ENCODE measurements around the gene PSORS1C2. TPM values are rescaled to one million over a fixed set of nuclear protein-coding genes. Genes with fewer than 3 reads are reported as not detected.
A peak's percentile ranks its signal among the peaks of the same experiment; 100 is the strongest.

Gene PSORS1C2
- total and polyA plus RNA-seq, 12 donors = not detected

DNA sequence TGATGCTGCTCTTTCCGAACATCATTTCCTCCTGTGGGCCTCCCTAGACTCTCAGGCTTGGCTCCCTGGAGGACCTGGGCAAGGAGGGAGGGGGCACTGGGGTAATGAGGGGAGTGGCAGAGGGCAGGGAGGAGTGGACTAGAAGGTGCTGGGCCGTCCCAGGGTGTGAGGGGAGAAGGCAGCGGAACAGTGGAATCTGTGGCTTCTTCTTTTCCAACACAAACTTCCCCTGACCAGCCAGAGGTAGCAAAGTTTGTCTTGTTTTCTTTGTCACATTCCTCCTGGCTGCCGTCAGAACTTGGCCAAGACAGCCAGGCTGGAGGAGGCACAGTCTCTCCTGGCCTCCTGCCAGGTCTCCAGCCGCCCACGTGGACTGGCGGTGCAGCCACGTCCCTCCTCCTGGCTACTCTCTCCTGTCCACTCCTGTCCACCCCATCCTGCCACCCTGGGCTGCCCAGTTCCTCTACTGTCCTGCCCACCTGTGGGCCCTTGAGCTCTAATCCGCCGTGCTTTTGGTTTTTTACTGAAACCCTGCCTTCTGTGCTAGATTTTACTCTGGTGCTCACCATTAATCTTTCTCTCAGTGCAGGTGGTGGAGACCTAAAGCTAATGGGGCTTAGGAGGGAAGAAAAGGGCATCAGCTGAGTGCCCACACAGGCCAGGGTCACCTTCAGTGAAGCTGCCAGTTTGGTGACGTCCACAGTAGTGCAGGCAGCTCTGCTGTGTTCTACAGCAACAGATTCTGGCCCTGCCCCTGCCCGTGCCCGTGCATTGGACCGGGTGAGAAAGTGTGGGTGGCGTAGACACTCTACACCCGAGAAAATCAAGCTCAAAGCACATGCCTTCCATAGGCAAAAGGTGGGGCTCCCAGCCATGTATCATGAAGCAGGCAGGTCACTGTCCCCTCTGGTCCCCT, 15.8 kb downstream of the PSORS1C2 start:
- no peaks in the 10 kb centered on the region for H3K36me3 ChIP-seq (replicated peaks in 1 of 2)
- DNase-seq = peak; percentile 71 to 91 (median 84)
- H3K27ac ChIP-seq = no peak overlapping the region
- no peak overlapping the region for H3K4me3 ChIP-seq
- no peaks in the 10 kb centered on the region for H3K27me3 ChIP-seq
- intact Hi-C loops (cut with DNase I) = no loop called here
- 34 to 44% (median 41%) methylated on average over 15 to 16 of the region's 16 CpGs for WGBS, 4 donors
- TF ChIP-seq POLR2A (IDR thresholded peaks at IDR 0.05) = no peak
- TF ChIP-seq, protein P1, sequence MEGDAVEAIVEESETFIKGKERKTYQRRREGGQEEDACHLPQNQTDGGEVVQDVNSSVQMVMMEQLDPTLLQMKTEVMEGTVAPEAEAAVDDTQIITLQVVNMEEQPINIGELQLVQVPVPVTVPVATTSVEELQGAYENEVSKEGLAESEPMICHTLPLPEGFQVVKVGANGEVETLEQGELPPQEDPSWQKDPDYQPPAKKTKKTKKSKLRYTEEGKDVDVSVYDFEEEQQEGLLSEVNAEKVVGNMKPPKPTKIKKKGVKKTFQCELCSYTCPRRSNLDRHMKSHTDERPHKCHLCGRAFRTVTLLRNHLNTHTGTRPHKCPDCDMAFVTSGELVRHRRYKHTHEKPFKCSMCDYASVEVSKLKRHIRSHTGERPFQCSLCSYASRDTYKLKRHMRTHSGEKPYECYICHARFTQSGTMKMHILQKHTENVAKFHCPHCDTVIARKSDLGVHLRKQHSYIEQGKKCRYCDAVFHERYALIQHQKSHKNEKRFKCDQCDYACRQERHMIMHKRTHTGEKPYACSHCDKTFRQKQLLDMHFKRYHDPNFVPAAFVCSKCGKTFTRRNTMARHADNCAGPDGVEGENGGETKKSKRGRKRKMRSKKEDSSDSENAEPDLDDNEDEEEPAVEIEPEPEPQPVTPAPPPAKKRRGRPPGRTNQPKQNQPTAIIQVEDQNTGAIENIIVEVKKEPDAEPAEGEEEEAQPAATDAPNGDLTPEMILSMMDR (IDR thresholded peaks at IDR 0.05) = no peak
- no peaks in the 10 kb centered on the region for H3K9me3 ChIP-seq (replicated peaks in 1 of 3)
- H3K4me1 ChIP-seq (replicated peaks in 1 of 2) = peaks cover 0 to 5% of the 10 kb centered on the region in 2 donors

DNA sequence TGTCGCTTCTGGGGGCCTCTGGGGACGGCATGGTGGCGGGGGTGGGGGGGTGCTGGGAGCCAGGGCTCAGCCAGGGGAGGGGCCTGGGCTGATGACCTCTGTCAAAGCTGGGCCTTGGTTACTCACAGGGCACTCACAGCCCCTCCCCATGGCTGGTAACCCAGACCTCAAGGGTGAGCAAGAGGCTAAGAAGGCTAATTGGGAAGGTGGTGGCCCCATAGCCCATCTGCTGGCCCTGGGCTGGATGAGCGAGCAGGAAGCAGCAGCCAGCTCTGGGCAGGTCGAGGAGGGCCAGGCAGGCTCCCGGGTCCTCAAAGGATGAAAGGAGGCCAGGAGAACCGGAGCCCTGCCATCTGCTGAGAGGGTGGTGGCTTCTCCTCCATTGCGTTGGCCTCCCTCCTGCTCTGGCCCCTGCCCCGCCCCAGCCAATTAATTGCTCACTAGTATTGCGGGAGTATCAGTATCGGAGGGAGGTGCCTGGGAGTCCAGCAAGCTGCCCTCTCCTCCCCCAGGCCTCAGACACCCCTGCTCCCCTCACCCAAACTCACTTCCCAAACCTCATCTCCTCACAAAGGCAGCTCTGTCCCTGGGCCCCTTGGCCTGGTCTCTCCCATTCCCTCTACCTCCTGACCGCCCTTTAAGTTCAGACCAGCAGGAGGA, 17.6 kb downstream of the PSORS1C2 start:
- no peaks in the 10 kb centered on the region for H3K27me3 ChIP-seq
- H3K36me3 ChIP-seq (replicated peaks in 1 of 2) = no peaks in the 10 kb centered on the region
- DNase-seq = no peak
- no peaks in the 10 kb centered on the region for H3K9me3 ChIP-seq (replicated peaks in 1 of 3)
- no peak for TF ChIP-seq POLR2A (IDR thresholded peaks at IDR 0.05)
- TF ChIP-seq, protein P1 (IDR thresholded peaks at IDR 0.05) = no peak
- H3K4me1 ChIP-seq (replicated peaks in 1 of 2) = peaks cover 0 to 5% of the 10 kb centered on the region in 2 donors
- WGBS, 4 donors = 78 to 89% (median 82%) methylated on average over 9 to 12 of the region's 12 CpGs
- intact Hi-C loops (cut with DNase I) = no loop called here
- no peak overlapping the region for H3K4me3 ChIP-seq
- H3K27ac ChIP-seq = no peak overlapping the region

DNA sequence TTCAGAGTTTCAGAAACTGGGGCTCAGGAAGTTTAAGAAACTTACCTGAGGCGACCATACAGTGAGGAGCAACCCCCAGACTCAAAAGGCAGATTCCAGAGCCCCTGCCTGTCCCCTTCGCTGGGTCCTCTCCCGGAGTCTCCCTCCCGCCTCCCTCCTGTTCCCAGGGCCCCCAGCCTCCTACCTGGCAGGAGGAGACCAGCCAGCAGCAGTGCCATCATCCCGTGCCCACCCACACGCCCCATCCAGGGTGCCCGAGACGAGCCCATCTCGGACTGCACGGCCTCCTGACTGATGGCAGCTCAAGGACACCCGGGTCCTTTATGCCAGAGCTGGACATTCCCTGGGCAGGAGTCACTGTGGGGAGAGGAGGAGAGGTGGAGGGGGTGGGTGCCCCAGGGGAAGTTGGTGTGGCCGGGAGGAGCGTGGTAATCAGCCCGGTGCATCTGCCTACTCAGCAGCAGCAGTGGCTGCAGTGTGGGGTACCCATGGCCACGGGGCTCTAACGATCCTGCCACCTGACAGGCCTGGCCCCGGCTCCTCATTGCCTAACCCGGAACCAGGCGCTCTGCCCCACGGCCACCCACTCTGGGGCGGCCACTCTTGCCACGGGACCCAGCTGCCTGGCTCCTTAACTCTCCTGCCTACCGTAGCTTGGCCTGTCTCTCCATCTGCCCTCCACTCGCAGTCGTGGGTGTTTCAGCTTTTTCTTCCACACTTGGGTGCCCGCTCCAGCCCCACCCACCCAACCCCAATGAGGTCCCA, 18.5 kb downstream of the PSORS1C2 start, which contains the start of gene CDSN:
Gene CDSN, minus strand, starts transcription at position 296 of the 765 bp plus-strand sequence. Its CDS starts 27 bp downstream, at position 269.
- H3K9me3 ChIP-seq (replicated peaks in 1 of 3) = no peaks in the 10 kb centered on the region
- H3K27me3 ChIP-seq = no peaks in the 10 kb centered on the region
- no peak for DNase-seq
- WGBS, 4 donors = 75 to 85% (median 81%) methylated on average over 17 to 26 of the region's 26 CpGs
- H3K27ac ChIP-seq = no peak within 1 kb of the TSS
- peaks cover 0 to 5% of the 10 kb centered on the region in 2 donors for H3K4me1 ChIP-seq (replicated peaks in 1 of 2)
- H3K4me3 ChIP-seq = no peak within 1 kb of the TSS
- TF ChIP-seq, protein P1 (IDR thresholded peaks at IDR 0.05) = no peak
- TF ChIP-seq POLR2A (IDR thresholded peaks at IDR 0.05) = no peak
- H3K36me3 ChIP-seq (replicated peaks in 1 of 2) = no peaks in the 10 kb centered on the region
- intact Hi-C loops (cut with DNase I) = no loop called here

DNA sequence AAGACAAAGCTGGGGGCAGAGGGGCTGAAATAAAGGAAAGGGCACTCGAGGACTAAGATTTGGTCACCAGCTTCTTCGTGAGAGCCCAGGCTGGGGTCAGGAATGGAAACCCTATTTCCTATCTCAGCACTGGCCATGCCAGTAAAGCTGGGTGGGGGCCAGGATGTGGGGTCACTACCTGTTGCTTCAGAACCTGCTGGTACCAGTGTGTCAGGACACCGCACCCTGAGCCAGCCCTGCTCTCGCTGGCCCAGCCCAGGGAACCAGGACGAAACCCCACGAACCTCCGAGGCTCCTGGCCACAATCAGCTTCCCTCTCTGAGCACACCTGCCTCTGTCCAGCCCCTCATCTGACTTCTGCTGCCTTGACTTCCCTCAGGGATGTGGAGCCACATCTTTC, 20.7 kb downstream of the PSORS1C2 start:
- Histone ChIP-seq H3K4me3 (no peak overlapping the region), H3K4me1 (replicated peaks in 1 of 2) (peaks cover 0 to 5% of the 10 kb centered on the region in 2 donors), H3K36me3 (replicated peaks in 1 of 2) (no peaks in the 10 kb centered on the region), H3K9me3 (replicated peaks in 1 of 3) (no peaks in the 10 kb centered on the region), H3K27me3 (no peaks in the 10 kb centered on the region), H3K27ac (no peak overlapping the region)
- intact Hi-C loops (cut with DNase I) = no loop called here
- DNase-seq = no peak
- TF ChIP-seq, protein P1 (IDR thresholded peaks at IDR 0.05) = no peak
- TF ChIP-seq POLR2A (IDR thresholded peaks at IDR 0.05) = no peak
- 73 to 90% (median 80%) methylated on average over 5 to 7 of the region's 7 CpGs for WGBS, 4 donors
